ENCODE results near the gene HIPK2. TPM values are rescaled to one million over a fixed set of nuclear protein-coding genes. Genes with fewer than 3 reads are reported as not detected.

The HIPK2 gene
- 26.3 TPM for polyA plus RNA-seq (2012; ENCODE audit: missing spikeins)

GRCh38 chr7:139777948-139778841 is at the start of gene HIPK2:
TSS of gene HIPK2 (minus strand) at chr7:139777998. CDS start at chr7:139777623, 375 bp downstream.
- peak; percentile 69 for FAIRE-seq
- DNase-seq (ENCODE audit: insufficient read length) = peak; percentile 83
- peak; percentile 37; the same call in 1 of the 2 replicates for TF ChIP-seq POLR2A (IDR thresholded peaks at IDR 0.05; ENCODE audit: low read depth, low read length)
- no peak for TF ChIP-seq TAF1 (IDR thresholded peaks at IDR 0.05; ENCODE audit: borderline replicate concordance, low read depth, low read length)
- no peak for TF ChIP-seq POLR2AphosphoS5 (IDR thresholded peaks at IDR 0.05; ENCODE audit: low read depth, low read length)

- DNase-seq (ENCODE audit: insufficient read length) = no peak
These were observed 49.2 kb upstream of the HIPK2 start for GRCh38 chr7:139827042-139827441.

GRCh38 chr7:139825666-139826290 is 48.0 kb upstream of the HIPK2 start:
- DNase-seq (ENCODE audit: insufficient read length) = no peak
- TF ChIP-seq POLR2A (IDR thresholded peaks at IDR 0.05; ENCODE audit: low read depth, low read length) = no peak
- no peak for FAIRE-seq

More at GRCh38 chr7:139827042-139827441, 49.2 kb upstream of the HIPK2 start:
- FAIRE-seq = no peak
- no peak for TF ChIP-seq POLR2A (IDR thresholded peaks at IDR 0.05; ENCODE audit: low read depth, low read length)
- TF ChIP-seq POLR2AphosphoS5 (IDR thresholded peaks at IDR 0.05; ENCODE audit: low read depth, low read length) = no peak
- no peak for TF ChIP-seq TAF1 (IDR thresholded peaks at IDR 0.05; ENCODE audit: borderline replicate concordance, low read depth, low read length)

GRCh38 chr7:139823959-139824521 is 46.2 kb upstream of the HIPK2 start:
- FAIRE-seq (no peak), DNase-seq (ENCODE audit: insufficient read length) (no peak)
- TF ChIP-seq POLR2A (IDR thresholded peaks at IDR 0.05; ENCODE audit: low read depth, low read length) = no peak
- no peak for TF ChIP-seq TAF1 (IDR thresholded peaks at IDR 0.05; ENCODE audit: borderline replicate concordance, low read depth, low read length)
- TF ChIP-seq POLR2AphosphoS5 (IDR thresholded peaks at IDR 0.05; ENCODE audit: low read depth, low read length) = no peak

GRCh38 chr7:139822855-139823254 is 45.1 kb upstream of the HIPK2 start:
- DNase-seq (ENCODE audit: insufficient read length) = no peak
- no peak for FAIRE-seq
- TF ChIP-seq POLR2A (IDR thresholded peaks at IDR 0.05; ENCODE audit: low read depth, low read length) (no peak), POLR2AphosphoS5 (IDR thresholded peaks at IDR 0.05; ENCODE audit: low read depth, low read length) (no peak), TAF1 (IDR thresholded peaks at IDR 0.05; ENCODE audit: borderline replicate concordance, low read depth, low read length) (no peak)

- FAIRE-seq (no peak), DNase-seq (ENCODE audit: insufficient read length) (no peak)
- no peak for TF ChIP-seq POLR2A (IDR thresholded peaks at IDR 0.05; ENCODE audit: low read depth, low read length)
- no peak for TF ChIP-seq POLR2AphosphoS5 (IDR thresholded peaks at IDR 0.05; ENCODE audit: low read depth, low read length)
- no peak for TF ChIP-seq TAF1 (IDR thresholded peaks at IDR 0.05; ENCODE audit: borderline replicate concordance, low read depth, low read length)
These were observed 43.7 kb upstream of the HIPK2 start for GRCh38 chr7:139821349-139822105.

GRCh38 chr7:139820089-139820488 is 42.3 kb upstream of the HIPK2 start:
- FAIRE-seq = no peak
- TF ChIP-seq TAF1 (IDR thresholded peaks at IDR 0.05; ENCODE audit: borderline replicate concordance, low read depth, low read length) (no peak), POLR2AphosphoS5 (IDR thresholded peaks at IDR 0.05; ENCODE audit: low read depth, low read length) (no peak), POLR2A (IDR thresholded peaks at IDR 0.05; ENCODE audit: low read depth, low read length) (no peak)
- DNase-seq (ENCODE audit: insufficient read length) = no peak

GRCh38 chr7:139817249-139817648 is 39.5 kb upstream of the HIPK2 start:
- no peak for TF ChIP-seq POLR2A (IDR thresholded peaks at IDR 0.05; ENCODE audit: low read depth, low read length)
- no peak for TF ChIP-seq POLR2AphosphoS5 (IDR thresholded peaks at IDR 0.05; ENCODE audit: low read depth, low read length)
- TF ChIP-seq TAF1 (IDR thresholded peaks at IDR 0.05; ENCODE audit: borderline replicate concordance, low read depth, low read length) = no peak
- FAIRE-seq (no peak), DNase-seq (ENCODE audit: insufficient read length) (no peak)

- TF ChIP-seq POLR2AphosphoS5 (IDR thresholded peaks at IDR 0.05; ENCODE audit: low read depth, low read length) (no peak), TAF1 (IDR thresholded peaks at IDR 0.05; ENCODE audit: borderline replicate concordance, low read depth, low read length) (no peak), POLR2A (IDR thresholded peaks at IDR 0.05; ENCODE audit: low read depth, low read length) (no peak)
- FAIRE-seq = no peak
- DNase-seq (ENCODE audit: insufficient read length) = no peak
These were observed 35.9 kb upstream of the HIPK2 start for GRCh38 chr7:139813689-139814088.

GRCh38 chr7:139813151-139813550 is 35.4 kb upstream of the HIPK2 start:
- no peak for TF ChIP-seq POLR2A (IDR thresholded peaks at IDR 0.05; ENCODE audit: low read depth, low read length)
- TF ChIP-seq TAF1 (IDR thresholded peaks at IDR 0.05; ENCODE audit: borderline replicate concordance, low read depth, low read length) = no peak
- no peak for TF ChIP-seq POLR2AphosphoS5 (IDR thresholded peaks at IDR 0.05; ENCODE audit: low read depth, low read length)
- FAIRE-seq = no peak

GRCh38 chr7:139811066-139811465 is 33.3 kb upstream of the HIPK2 start:
- no peak for FAIRE-seq
- no peak for TF ChIP-seq TAF1 (IDR thresholded peaks at IDR 0.05; ENCODE audit: borderline replicate concordance, low read depth, low read length)
- no peak for TF ChIP-seq POLR2A (IDR thresholded peaks at IDR 0.05; ENCODE audit: low read depth, low read length)
- no peak for TF ChIP-seq POLR2AphosphoS5 (IDR thresholded peaks at IDR 0.05; ENCODE audit: low read depth, low read length)
- DNase-seq (ENCODE audit: insufficient read length) = no peak

More at GRCh38 chr7:139813151-139813550, 35.4 kb upstream of the HIPK2 start:
- no peak for DNase-seq (ENCODE audit: insufficient read length)
